Measurements from ENCODE around the gene TMEM80. TPM values are rescaled to one million over a fixed set of nuclear protein-coding genes. Genes with fewer than 3 reads are reported as not detected.

The TMEM80 gene
- total and polyA plus RNA-seq, 2 of the 8 experiments (the other 6 are each of a cell fraction or from before 2014, with no cell fraction given): 8.0 to 16.3 TPM

GRCh38 chr11:724778-725386 lies 29.3 kb downstream of the TMEM80 start:
- no peaks in the 10 kb centered on the region for H3K36me3 ChIP-seq (ENCODE audit: control insufficient read depth in 2 of 4, insufficient read depth in 4 of 4, low read length in 3 of 4)
- no peak overlapping the region for H4K8ac ChIP-seq (ENCODE audit: extremely low read depth, insufficient read depth, low read length)
- H2BK120ac ChIP-seq (replicated peaks; ENCODE audit: low read depth, low read length): no peak overlapping the region
- H3K23me2 ChIP-seq (ENCODE audit: low read depth, low read length): peaks cover 9% of the 10 kb centered on the region; the same call in 1 of the 2 replicates
- H3K4me3 ChIP-seq (ENCODE audit: extremely low read depth in 1 of 4, insufficient read depth in 2 of 4, low read depth in 3 of 4, low read length in 4 of 4): peak overlapping the region in 1 of 4 experiments; percentile 64; a peak in 2 of 8 replicates
- H3K4me2 ChIP-seq (ENCODE audit: insufficient read depth in 1 of 2, low read depth in 2 of 2, low read length in 2 of 2): 0 out of 4 replicates have a peak overlapping the region, but pooled peaks of 1 of the 2 experiments have one; percentile 84
- no peak overlapping the region for H2AK5ac ChIP-seq (ENCODE audit: low read depth, low read length)
- no peak overlapping the region for H3K9ac ChIP-seq (replicated peaks in 1 of 4; ENCODE audit: extremely low read depth in 1 of 4, low read depth in 3 of 4, low read length in 3 of 4)
- no peak overlapping the region for H2BK5ac ChIP-seq (ENCODE audit: low read depth, low read length)
- no peak overlapping the region for H3K23ac ChIP-seq (ENCODE audit: insufficient read length)
- no peaks in the 10 kb centered on the region for H3K79me1 ChIP-seq (ENCODE audit: low read depth, low read length)
- WGBS, 2 experiments (ENCODE audit: extremely low coverage in 1 of 2, insufficient coverage in 1 of 2, insufficient read length in 1 of 2, insufficient replicate concordance in 2 of 2, low coverage in 1 of 2, low lambda C conversion rate in 2 of 2, missing lambda C conversion rate in 1 of 2): 85% methylated on average over 18 of the region's 18 CpGs; no CpG with 5 or more reads in 1 of the 2 experiments
- ChIA-PET POLR2A (ENCODE audit: partially characterized antibody) (interaction anchor here (1.0 to 13.2 kb wide), 18 partner anchors 8 to 87 kb away, joined by 3 to 216 read pairs (median 6); partner anchors contain the start of genes DEAF1, DRD4, EPS8L2 and RPLP2), CTCF (ENCODE audit: partially characterized antibody) (interaction anchor here (0.7 to 15.4 kb wide), 23 partner anchors 10 to 88 kb away, joined by 3 to 395 read pairs (median 4); partner anchors contain the start of genes DEAF1, EPS8L2, TALDO1 and TMEM80)
- no peaks in the 10 kb centered on the region for H3K79me2 ChIP-seq (ENCODE audit: control insufficient read depth in 1 of 2, insufficient read depth in 2 of 2, low read length in 2 of 2)
- no peak overlapping the region for H4K91ac ChIP-seq (replicated peaks; ENCODE audit: insufficient read length, low read length)
- no peak overlapping the region for H3K56ac ChIP-seq (replicated peaks; ENCODE audit: insufficient read length, low read depth, low read length)
- H4K5ac ChIP-seq (ENCODE audit: insufficient read length, low read depth, low read length): no peak overlapping the region
- H3K9me3 ChIP-seq (ENCODE audit: insufficient read depth in 2 of 2, low read depth in 1 of 2, low read length in 1 of 2): no peaks in the 10 kb centered on the region
- H2BK12ac ChIP-seq (ENCODE audit: low read depth, low read length): 0 out of 2 replicates have a peak overlapping the region, but pooled peaks have one; percentile 27
- no peaks in the 10 kb centered on the region for H4K20me1 ChIP-seq (replicated peaks in 1 of 2; ENCODE audit: control insufficient read depth in 1 of 2, insufficient read depth in 2 of 2, low read length in 2 of 2)
- H3K18ac ChIP-seq (ENCODE audit: extremely low read depth, low read length): no peak overlapping the region; the same call in 1 of the 2 replicates
- no peak overlapping the region for H2AFZ ChIP-seq (ENCODE audit: low read length)
- DNase-seq (ENCODE audit: low read depth in 1 of 2, low spot score in 2 of 2) (no peak), FAIRE-seq (no peak)
- no peak overlapping the region for H2BK20ac ChIP-seq (ENCODE audit: low read length)
- H3K14ac ChIP-seq (ENCODE audit: insufficient read length): no peak overlapping the region
- H3K4ac ChIP-seq (replicated peaks; ENCODE audit: insufficient read length, low read depth, low read length): peak overlapping the region; percentile 69
- H3K27ac ChIP-seq (ENCODE audit: low read depth, low read length): no peak overlapping the region
- H3K4me1 ChIP-seq (replicated peaks in 1 of 4; ENCODE audit: control insufficient read depth in 3 of 4, insufficient read depth in 4 of 4, low read length in 3 of 4): peaks cover 0 to 26% (median 17%) of the 10 kb centered on the region in 4 experiments; a peak in 5 of 7 replicates
- H2BK15ac ChIP-seq (ENCODE audit: low read length): no peak overlapping the region
- H3K27me3 ChIP-seq (replicated peaks in 1 of 4; ENCODE audit: control insufficient read depth in 3 of 4, extremely low read depth in 1 of 4, insufficient read depth in 3 of 4, low read length in 3 of 4): peaks cover 0 to 6% (median 1%) of the 10 kb centered on the region in 4 experiments; a peak in 3 of 7 replicates
- TF ChIP-seq SIN3A (conservative IDR thresholded peaks at IDR 0.05 in 1 of 2, IDR thresholded peaks at IDR 0.05 in 1 of 2; ENCODE audit: low read depth in 1 of 2, low read length in 2 of 2): no peak
- no peak for TF ChIP-seq TAF1 (IDR thresholded peaks at IDR 0.05; ENCODE audit: low read depth, low read length)
- TF ChIP-seq NANOG (IDR thresholded peaks at IDR 0.05; ENCODE audit: insufficient read depth, low read depth, low read length, poor library complexity, severe bottlenecking): no peak
- no peak for TF ChIP-seq ZNF274 (IDR thresholded peaks at IDR 0.05; ENCODE audit: borderline replicate concordance, extremely low read depth, low read length)
- no peak for TF ChIP-seq KDM1A (IDR thresholded peaks at IDR 0.05; ENCODE audit: borderline replicate concordance, low read length)
- TF ChIP-seq RNF2 (IDR thresholded peaks at IDR 0.05; ENCODE audit: borderline replicate concordance, low read depth, low read length, missing control alignments, poor library complexity, severe bottlenecking): no peak
- TF ChIP-seq GABPA (IDR thresholded peaks at IDR 0.05; ENCODE audit: borderline replicate concordance, insufficient read depth, low read length): no peak
- no peak for TF ChIP-seq GTF2F1 (IDR thresholded peaks at IDR 0.05; ENCODE audit: borderline replicate concordance, low read depth, low read length)
- TF ChIP-seq TEAD4 (IDR thresholded peaks at IDR 0.05; ENCODE audit: low read depth, low read length): no peak
- no peak for TF ChIP-seq ASH2L (IDR thresholded peaks at IDR 0.05; ENCODE audit: low read length)
- no peak for TF ChIP-seq SP4 (IDR thresholded peaks at IDR 0.05; ENCODE audit: low read length)
- no peak for TF ChIP-seq PHF8 (conservative IDR thresholded peaks at IDR 0.05; ENCODE audit: low read depth, low read length)
